Stimulated activated CD8-positive, alpha-beta memory T cell treated with anti-CD3 and anti-CD28 coated beads, Interleukin-12 subunit alpha, Interleukin-12 subunit beta, amount 100 ng/mL, for 1 hour (primary cell): ENCODE measurements around the gene BLTP2.
A peak's percentile ranks its signal among the peaks of the same experiment; 100 is the strongest.
"Not testable (repeated sequence)": the region's sequence is repeated elsewhere in the genome, so short reads cannot be mapped to it uniquely, and the experiment has no call there.

Experiments used
- DNase-seq: peaks from one replicate; pipeline ENCODE4 v3.0.0-alpha.2; 2020; ENCODE audit warnings: low read depth

The BLTP2 gene

DNA sequence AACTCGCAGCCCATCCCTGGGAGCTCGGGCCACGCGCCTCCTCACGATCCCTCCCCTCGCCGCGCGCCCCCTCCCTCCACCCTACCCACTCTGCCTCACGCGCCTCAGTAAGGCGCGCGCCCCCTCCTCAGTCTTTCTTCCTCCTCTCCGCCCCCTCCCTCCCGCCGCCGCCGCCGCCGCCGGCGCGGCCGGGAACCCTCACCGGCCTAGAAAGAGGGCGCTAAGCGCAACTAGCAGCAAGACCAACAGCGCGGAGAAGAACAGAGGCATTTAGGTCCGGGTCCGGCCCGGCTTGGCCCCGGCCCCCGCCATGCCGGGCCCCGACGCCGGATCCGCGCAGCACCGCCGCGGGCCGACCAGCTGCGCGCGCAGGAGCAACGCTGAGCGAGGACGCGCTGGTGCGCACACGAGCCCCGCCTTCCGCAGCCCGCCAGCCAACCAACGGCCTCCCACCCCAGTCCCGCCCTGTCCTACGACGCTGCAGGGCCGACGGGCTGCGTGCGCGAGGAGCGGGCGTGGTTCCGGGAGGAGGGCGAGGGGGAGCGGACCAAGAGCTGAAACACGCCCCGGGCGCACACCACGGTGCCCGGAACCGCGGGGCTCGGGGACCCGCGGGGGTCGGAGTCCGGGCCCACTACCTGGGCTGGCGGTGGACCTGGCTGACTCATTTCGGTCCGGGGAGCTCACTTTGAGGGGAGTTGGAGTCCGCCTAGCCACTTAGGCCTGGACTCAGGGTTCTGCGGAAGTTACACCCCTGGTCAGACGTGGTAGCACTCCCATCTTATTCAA, at the start of gene BLTP2:
Gene BLTP2 (minus strand): TSS at position 372 of the 789 bp plus-strand sequence. CDS start 102 bp downstream, at position 270.
- DNase-seq, result peak; percentile 92

DNA sequence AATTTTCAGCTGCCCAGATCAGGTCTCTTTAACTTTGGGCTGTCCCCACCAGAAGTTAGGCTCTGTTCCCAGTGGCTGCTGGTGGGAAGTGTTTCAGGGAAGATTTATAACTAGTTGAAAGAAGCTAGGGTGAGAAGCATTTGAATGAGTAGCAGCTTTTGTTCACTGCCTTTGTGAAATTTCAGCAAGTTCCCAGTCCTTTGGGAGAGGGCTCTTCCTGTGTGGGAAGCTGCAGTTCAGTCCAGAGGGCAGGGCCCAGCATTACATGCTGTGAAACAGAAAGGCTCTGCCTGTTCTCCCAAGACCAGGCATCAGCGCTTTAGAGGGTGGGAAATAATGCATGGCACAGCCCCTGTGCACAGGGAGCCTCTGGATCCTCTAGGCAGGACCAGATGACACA, 48.9 kb upstream of the BLTP2 start:
- DNase-seq, result no peak

DNA sequence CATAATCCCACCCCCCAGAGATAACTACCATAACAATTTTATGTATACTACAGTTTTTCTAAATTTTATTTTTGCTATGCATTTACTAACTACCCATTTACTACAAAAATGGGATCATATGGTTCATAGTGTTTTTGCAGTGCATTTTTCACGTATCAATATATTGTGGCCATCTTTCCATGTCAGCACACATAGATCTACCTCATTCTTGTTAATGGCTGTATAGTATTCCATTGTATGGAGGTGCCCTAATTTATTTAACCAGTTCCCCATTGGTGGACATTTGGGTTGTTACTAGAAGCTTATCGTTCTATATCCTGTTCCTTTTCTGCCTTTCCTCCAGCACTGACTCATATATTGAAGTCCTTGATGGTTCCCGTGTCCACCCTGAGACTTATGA, 44.1 kb upstream of the BLTP2 start:
- DNase-seq, result no peak

DNA sequence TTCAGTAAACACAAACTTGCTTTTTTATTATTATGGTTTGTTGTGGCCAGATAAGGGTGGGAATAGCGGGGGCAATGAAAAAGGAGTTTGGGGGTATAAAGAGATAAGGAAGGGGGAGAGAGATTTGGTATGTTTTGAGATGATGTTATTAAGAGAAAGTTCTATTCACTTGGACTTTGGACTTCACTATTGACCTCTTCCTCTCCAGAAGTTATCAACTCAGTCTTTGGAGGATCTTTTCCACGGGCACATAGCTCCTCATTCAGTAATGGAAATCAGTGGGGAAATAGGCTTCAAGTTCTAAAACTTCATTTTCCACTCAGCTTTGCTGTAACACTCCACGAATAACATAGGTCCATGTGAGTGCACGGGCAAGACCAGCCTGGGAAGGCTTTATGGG, 43.5 kb upstream of the BLTP2 start:
- DNase-seq, result no peak

DNA sequence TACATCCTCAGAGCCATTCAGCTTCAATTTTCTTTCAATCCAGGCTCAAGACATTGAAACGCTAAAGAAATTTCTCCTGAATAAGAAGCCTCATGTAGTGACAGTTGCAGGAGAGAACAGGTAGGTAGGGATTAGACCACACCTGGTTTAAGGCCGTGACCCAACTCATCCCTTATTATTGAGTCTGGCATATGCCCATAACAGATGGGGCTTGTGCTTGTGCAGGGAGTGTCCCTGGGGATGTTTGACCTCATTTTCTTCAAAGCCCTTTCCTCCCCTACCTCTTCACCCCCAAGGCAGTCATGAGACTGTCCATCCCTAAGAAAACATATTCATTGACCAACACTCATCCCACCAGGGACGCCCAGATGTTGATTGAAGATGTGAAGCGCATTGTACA, 41.3 kb upstream of the BLTP2 start:
- DNase-seq, result no peak

DNA sequence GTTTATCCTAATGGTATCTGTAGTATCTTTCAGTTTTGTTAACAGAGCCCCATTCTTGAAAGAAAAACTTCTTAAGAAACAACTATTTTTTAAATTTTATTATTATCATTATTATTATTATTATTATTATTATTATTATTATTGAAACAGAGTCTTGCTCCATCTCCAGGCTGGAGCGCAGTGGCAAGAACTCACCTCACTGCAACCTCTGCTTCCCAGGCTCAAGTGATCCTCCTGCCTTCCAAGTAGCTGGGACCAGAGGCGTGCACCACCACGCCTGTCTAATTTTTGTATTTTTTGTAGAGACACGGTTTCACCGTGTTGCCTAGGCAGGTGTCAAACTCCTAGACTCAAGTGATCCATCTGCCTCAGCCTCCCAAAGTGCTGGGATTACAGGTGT, 40.4 kb upstream of the BLTP2 start:
- DNase-seq, result no peak

DNA sequence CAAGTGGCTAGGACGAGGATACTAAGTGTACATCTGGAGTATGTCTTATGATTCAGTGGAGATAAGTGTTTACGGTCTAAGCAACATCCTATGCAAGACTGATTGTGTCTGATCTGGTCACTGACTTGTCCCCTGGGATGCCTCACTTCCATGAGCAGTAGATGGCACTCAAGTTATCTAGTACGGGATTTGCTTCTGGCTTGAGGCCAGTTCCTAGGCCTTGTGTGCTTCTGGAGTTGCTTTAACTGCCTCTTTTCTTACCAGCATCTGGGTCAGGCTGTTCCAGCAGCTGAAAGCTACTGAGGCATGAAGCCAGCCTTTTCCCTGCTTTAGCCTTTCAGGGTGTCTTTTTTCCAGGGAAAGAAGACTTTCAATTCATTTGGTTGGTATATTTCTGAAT, 40.0 kb upstream of the BLTP2 start:
- DNase-seq, result no peak

DNA sequence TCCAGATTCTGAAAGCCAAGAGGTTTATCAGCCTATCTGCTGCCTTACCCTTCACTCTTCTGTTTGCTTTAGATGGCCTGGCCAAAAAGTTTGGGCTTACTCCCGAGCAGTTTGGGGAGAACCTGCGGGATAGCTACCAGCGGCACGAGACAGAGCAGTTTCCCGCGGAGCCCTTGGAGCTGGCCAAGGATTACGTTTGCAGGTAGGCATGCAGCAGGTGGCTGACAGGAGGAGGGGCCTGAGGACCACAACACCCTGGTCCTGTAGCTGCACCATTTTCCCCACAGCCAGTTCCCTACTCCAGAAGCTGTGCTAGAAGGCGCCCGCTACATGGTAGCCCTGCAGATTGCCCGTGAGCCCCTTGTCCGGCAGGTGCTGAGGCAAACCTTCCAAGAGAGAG, 37.7 kb upstream of the BLTP2 start:
- no peak for DNase-seq

DNA sequence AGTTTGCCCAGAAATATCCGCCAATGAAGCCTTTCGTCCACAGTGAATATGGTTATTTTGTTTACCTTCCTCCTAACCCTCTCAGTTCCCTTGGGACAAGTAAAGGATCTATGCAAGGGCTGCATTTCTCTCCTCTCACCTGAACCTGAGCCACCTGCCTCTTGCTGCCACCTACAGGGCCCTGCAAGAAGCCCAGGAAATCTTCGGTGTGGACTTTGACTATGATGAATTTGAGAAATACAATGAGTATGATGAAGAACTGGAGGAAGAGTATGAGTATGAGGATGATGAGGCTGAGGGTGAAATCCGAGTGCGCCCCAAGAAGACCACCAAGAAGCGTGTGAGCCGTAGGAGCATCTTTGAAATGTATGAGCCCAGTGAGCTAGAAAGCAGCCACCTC, 31.0 kb upstream of the BLTP2 start:
- DNase-seq, result no peak

DNA sequence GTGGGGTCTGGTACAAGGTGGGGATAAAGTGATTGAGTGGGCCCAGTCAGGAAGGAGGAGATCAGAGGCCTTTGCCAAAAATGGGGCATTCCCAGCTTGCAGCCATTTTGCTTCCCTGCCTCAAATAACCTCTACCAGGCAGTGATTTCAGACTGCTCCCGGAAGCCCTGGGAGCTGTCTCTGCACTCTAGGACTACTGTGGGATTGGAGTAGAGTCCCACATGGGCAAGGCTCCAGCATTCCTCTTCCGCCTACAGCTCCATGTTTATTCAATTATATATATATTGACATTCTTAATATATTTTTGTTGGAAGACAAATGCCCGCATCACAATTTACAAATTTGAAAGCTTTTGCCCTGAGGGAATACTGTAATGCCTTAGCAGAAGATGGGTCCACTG, 30.5 kb upstream of the BLTP2 start:
- no peak for DNase-seq

DNA sequence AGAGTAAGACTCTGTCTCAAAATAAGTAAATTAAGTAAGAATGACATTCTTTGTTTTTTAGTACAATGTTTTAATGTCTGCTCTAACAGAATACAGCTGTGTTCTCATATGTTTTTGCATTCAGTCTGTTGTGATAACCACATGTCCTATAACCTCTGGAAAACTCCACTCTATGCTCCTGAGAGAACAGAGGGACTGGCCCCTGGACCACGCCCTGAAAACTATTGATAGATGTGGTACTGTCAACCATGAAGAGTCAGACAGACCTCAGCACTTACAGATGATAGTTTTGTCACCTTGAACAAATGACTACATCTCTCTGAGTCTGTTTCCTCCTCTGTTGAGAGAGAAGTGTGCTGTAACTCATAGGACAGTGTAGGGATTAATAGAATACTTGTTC, 25.0 kb upstream of the BLTP2 start:
- DNase-seq, result no peak

DNA sequence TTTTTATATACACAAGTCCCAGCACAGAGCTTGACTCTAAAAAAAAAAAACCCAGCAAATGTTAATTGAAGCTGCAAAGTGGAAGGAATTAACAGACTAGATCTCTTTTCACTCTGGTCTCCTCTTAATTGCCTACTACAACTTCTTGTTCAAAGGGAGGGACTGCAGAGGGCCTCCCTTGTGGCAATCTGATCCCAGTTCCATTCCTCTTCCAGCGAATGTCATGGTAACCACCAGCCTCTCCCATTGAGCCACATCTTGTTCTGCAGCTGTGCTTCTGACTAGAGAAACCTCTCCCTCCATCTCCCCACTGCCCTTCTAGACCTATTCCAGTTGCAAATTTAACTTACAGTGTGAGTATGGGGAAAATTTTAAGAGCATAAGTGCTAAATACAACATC, 22.9 kb upstream of the BLTP2 start:
- no peak for DNase-seq

DNA sequence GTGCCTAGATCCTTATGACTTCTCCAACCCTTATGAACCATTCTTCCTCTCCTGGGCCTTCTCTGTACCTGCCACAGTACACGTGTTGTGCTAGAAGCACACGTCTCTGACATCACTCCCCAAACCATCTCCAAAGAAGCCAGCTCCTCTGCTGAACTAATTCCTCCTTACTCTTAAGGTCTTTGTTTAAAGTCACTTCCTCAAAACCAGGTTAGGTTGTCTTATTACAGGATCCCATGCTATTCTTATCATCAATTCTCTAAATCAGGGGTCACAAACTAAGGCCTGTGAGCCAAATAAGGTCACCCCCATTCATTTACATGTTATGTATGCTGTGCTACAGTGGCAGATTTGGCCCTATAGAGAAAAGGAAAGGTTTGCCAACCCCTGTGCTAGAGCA, 21.0 kb upstream of the BLTP2 start:
- no peak for DNase-seq

DNA sequence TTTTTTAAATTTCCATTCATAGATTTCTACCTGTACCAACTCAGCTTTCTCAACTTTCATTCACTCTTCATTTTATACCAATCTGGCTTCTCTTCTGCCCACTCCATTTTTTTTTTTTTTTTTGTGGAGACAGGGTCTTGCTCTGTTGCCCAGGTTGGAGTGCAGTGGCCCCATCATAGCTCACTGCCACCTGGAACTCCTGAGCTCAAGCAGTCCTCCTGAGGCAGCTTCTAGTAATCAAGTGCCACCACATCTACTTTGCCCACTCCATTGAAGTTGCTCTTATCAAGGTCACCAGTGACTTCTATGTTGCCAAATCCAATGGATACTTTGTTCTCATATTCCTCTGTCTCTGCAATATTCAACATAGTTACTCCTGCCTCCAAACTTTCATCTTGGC, 18.8 kb upstream of the BLTP2 start:
- DNase-seq, result no peak

DNA sequence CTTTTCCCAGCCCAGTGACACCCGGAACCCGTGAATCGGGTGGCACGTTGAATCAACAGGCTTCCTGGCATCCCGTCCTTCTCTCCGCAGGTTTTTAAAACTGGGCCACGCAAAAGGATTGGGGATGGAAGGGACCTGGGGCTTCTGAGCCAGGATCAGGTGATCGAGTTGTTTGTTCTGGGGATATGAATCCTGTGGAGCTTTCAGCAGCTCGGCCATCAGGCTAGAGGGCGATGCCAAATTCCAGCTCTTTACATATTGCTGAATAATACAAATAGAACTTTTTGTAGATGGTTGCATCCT, 17.5 kb upstream of the BLTP2 start:
- DNase-seq, result no peak

DNA sequence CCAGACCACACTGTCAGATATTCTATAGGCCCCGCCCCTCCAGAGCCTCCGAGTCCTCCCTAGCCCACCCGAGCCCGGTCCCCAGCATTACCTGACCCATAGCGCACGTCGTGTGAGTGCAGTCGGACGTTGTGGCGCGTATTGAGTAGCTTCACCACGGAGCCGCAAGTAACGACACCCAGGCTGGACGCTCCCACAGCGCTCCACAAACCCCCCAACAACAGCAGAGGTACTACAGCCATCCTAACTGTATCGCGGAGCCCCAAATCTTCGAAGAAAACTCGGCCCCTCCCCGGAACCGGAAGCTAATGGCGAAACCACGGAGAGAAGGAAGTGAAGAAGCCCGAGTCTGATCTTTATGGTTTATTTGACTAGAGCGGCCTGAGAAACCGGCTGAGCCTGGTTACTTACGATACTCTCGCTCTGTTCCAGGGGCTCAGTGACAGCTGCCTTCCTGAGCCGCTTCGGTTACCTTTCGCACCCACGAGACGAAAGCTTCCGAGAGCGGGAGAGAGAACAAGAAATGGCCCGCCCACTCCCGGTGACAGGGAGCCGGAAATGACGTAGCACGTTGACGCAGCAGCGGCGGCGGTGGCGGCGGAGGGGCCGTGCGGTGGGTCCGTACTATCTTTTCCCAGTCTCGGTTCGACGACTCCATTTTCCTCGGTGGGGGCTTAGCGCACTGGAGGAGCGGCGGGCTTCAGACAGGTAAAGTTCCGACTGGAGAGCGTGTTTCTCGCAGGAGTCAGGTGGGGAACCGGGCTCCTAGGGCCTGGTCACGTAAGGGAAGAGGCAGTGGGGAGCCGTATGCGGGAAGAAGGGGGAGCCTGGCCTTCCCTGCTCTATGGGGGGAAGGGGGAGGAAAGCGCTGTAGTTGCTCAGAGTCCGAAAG, 16.9 kb upstream of the BLTP2 start, which contains the start of the genes SDF2 and SUPT6H:
Gene SDF2 (minus strand): TSS at position 272 of the 892 bp plus-strand sequence. CDS start 30 bp downstream, at position 242.
Gene SUPT6H (plus strand): TSS at position 571 of the 892 bp plus-strand sequence. CDS start 11,197 bp downstream, outside the sequence.
- DNase-seq, result peak; percentile 93

DNA sequence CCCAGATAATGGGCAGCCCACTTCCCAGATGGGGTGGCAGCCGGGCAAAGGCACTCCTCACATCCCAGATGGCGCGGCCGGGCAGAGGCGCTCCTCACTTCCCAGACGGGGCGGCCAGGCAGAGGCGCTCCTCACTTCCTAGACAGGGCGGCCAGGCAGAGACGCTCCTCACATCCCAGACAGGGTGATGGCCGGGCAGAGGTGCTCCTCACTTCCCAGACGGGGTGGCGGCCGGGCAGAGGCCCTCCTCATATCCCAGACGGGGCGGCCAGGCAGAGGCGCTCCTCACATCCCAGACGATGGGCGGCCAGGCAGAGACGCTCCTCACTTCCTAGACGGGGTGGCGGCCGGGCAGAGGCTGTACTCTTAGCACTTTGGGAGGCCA, 14.5 kb upstream of the BLTP2 start:
- DNase-seq, result not testable (repeated sequence)

DNA sequence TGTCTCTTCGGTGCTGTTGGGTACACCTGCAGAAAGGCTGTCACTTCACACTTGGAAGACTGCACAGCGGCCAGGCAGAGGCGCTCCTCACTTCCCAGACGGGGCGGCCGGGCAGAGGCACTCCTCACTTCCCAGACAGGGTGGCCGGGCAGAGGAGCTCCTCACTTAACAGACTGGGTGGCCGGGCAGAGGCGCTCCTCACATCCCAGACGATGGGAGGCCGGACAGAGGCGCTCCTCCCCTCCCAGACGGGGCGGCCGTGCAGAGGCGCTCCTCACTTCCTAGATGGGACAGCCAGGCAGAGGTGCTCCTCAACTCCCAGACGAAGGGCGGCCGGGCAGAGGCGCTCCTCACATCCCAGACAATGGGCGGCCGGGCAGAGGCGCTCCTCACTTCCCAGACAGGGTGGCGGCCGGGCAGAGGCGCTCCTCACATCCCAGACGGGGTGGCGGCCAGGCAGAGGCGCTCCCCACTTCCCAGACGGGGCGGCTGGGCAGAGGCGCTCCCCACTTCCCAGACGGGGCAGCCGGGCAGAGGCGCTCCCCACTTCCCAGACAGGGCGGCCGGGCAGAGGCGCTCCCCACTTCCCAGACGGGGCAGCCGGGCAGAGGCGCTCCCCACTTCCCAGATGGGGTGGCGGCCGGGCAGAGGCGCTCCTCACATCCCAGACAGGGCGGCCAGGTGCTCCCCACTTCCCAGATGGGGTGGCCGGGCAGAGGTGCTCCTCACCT, 14.0 kb upstream of the BLTP2 start:
- DNase-seq, result not testable (repeated sequence)

DNA sequence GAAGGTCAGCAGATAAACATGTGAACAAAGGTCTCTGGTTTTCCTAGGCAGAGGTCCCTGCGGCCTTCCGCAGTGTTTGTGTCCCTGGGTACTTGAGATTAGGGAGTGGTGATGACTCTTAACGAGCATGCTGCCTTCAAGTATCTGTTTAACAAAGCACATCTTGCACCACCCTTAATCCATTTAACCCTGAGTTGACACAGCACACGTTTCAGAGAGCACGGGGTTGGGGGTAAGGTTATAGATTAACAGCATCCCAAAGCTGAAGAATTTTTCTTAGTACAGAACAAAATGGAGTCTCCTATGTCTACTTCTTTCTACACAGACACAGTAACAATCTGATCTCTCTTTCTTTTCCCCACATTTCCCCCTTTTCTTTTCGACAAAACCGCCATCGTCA, 13.4 kb upstream of the BLTP2 start:
- not testable (repeated sequence) for DNase-seq

DNA sequence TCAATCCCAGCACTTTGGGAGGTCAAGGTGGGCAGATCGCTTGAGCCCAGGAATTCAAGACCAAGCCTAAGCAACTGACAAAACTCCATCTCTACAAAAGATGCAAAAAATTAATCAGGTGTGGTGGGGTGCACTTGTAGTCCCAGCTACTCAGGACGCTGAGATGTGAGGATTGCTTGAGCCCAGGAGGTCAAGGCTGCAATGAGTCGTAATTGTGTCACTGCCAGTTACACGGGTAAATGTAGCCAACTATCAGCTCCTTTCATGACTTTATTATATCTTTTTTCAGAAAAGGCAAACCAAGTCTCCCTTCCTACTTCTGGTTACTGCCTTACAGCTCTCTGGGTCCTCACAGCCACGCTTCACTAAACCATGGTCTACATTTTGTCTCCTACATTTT, 12.8 kb upstream of the BLTP2 start:
- no peak for DNase-seq

DNA sequence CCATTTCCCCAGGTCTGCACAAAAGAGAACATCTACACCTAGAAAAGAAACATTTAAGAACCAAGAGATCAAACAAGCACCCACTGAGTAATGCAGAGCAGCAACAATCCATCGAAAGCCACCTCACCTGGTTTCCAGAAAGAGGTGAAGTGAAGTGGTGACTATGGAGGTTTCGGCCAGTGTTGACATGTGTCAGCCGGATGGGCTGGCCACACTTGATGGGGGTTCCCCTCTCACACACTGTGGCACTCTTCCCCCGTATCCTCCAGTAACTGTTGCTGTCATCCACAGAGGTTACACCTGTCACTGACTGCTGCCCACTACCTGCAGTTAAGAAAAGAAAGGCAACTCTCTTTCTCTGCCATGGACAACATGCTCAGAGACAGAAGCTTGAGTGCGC, 10.2 kb upstream of the BLTP2 start:
- DNase-seq, result no peak

DNA sequence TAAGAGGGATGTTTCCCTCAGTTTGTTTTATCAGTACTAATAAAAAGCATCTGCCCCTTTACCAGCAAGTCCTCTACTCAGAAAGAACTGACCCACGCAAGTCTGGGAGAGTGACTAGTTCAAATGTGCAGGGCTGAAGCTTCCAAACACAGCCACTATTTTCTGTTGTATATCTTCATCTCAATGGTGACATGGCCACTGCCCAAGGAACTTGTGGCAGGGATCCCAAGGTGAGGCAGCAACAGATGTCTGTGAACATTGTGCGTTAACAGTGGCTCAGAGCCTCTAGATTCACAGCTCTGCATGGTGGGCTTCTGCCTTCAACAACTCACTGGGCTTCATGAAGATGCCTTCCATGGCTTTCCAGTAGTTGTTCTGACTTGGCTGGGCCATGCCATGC, 3.7 kb upstream of the BLTP2 start:
- DNase-seq, result no peak
